GM12878 (cell line): Measurements from ENCODE around the gene NUP210. TPM values are rescaled to one million over a fixed set of nuclear protein-coding genes. Genes with fewer than 3 reads are reported as not detected.

Experiments used
- ATAC-seq: fragments of 200-7000 bp; cut with Tn5 transposase; 3 replicates; pipeline ENCODE4 v1.9.1; 2020; ENCODE audit warnings: mild to moderate bottlenecking, moderate library complexity
- BruUV-seq: library from RNA; stranded (reverse); fragments of 400-500 nt; replicated peaks from 2 replicates; lab custom pipeline; 2021; lab: Mats Ljungman, UMichigan
- CTCF ChIA-PET: fragments of 300-600 bp; sonication (Branson Sonifier 250); formaldehyde crosslinking; extraction: SDS; loops from one replicate; lab custom pipeline; 2021; ENCODE audit warnings: inconsistent platforms; lab: Yijun Ruan, JAX
- POLR2A ChIA-PET: fragments of 350-600 bp; formaldehyde crosslinking; extraction: SDS; loops from one replicate; lab custom pipeline; 2021; ENCODE audit warnings: inconsistent platforms; lab: Charles Lee
- RAD21 ChIA-PET: fragments of 300-600 bp; sonication (Branson Sonifier 250); formaldehyde crosslinking; loops from one replicate; lab custom pipeline; 2023; ENCODE audit warnings: antibody characterized with exemption; ENCODE audit not compliant: unreplicated experiment; lab: Charles Lee
- SMC1A ChIA-PET: fragments of 300-600 bp; sonication (Branson Sonifier 250); formaldehyde crosslinking; loops from one replicate; lab custom pipeline; 2023; ENCODE audit not compliant: unreplicated experiment, uncharacterized antibody; lab: Charles Lee
- DNase-seq: peaks from one replicate; pipeline ENCODE4 v3.0.0-alpha.2; 2011; ENCODE audit warnings: low read depth, low spot score
- FAIRE-seq: peaks from 3 replicates; lab custom pipeline; 2011; peaks lifted over from hg19 to GRCh38; lab: Jason Lieb, UNC
- H2AFZ ChIP-seq: 2 replicates; pipeline ENCODE4 v1.6.0; 2011; ENCODE audit warnings: low read depth, low read length, control low read depth; ENCODE audit not compliant: control insufficient read depth
- H3K27ac ChIP-seq: 2 replicates; pipeline ENCODE4 v1.5.1; 2011; ENCODE audit warnings: control low read depth; ENCODE audit not compliant: control insufficient read depth, insufficient read depth
- H3K27me3 ChIP-seq, 2 experiments: replicated peaks in 1 of 2; 2 replicates each; pipeline versions ENCODE4 v1.6.0 to v1.6.1; 2011; ENCODE audit warnings: low read length in 1 of 2; ENCODE audit not compliant: control insufficient read depth in 2 of 2, insufficient read depth in 2 of 2
- H3K36me3 ChIP-seq, 2 experiments: 2 replicates each; pipeline ENCODE4 v1.5.1; 2011; ENCODE audit warnings: low read length in 1 of 2; ENCODE audit not compliant: control insufficient read depth in 2 of 2, insufficient read depth in 2 of 2
- H3K4me1 ChIP-seq: 2 replicates; pipeline ENCODE4 v1.6.1; 2011; ENCODE audit warnings: mild to moderate bottlenecking, low read length, moderate library complexity, mixed read lengths; ENCODE audit not compliant: control insufficient read depth, insufficient read depth
- H3K4me2 ChIP-seq: 2 replicates; pipeline ENCODE4 v1.6.0; 2011; ENCODE audit warnings: control low read depth; ENCODE audit not compliant: control insufficient read depth, insufficient read depth
- H3K4me3 ChIP-seq: fragments of 200-600 bp; sonication (generic); 2 replicates; pipeline ENCODE4 v1.5.1; 2016
- H3K79me2 ChIP-seq: 2 replicates; pipeline ENCODE4 v1.6.0; 2011; ENCODE audit warnings: low read length; ENCODE audit not compliant: control insufficient read depth, insufficient read depth
- H3K9ac ChIP-seq: 2 replicates; pipeline ENCODE4 v1.8.0; 2011; ENCODE audit warnings: low read length, control low read depth, mixed read lengths; ENCODE audit not compliant: control insufficient read depth, insufficient read depth
- H3K9me3 ChIP-seq: replicated peaks from 3 replicates; pipeline ENCODE4 v1.5.1; 2011; ENCODE audit warnings: mild to moderate bottlenecking, low read length; ENCODE audit not compliant: control insufficient read depth, insufficient read depth
- H4K20me1 ChIP-seq: 2 replicates; pipeline ENCODE4 v1.6.0; 2011; ENCODE audit not compliant: control insufficient read depth, insufficient read depth
- BMI1 ChIP-seq: fragments of 450-650 bp; IDR thresholded peaks from 2 replicates; pipeline ENCODE4 v1.6.1; 2016; ENCODE audit warnings: mild to moderate bottlenecking, moderate library complexity, borderline replicate concordance
- CHD4 ChIP-seq: fragments of 200-600 bp; sonication (generic); IDR thresholded peaks from 2 replicates; pipeline ENCODE4 v1.6.1; 2016; ENCODE audit warnings: mild to moderate bottlenecking
- DPF2 ChIP-seq: fragments of 450-650 bp; IDR thresholded peaks from 2 replicates; pipeline ENCODE4 v1.6.1; 2017; ENCODE audit warnings: mild to moderate bottlenecking
- FOXM1 ChIP-seq: IDR thresholded peaks from 2 replicates; pipeline ENCODE4 v1.6.1; 2012; ENCODE audit warnings: low read depth, mild to moderate bottlenecking, inconsistent platforms, low read length, moderate library complexity
- GABPA ChIP-seq: IDR thresholded peaks from 2 replicates; pipeline ENCODE4 v1.6.1; 2014; ENCODE audit warnings: antibody characterized with exemption, low read depth, mild to moderate bottlenecking, inconsistent platforms
- HDGF ChIP-seq: fragments of 450-650 bp; IDR thresholded peaks from 2 replicates; pipeline ENCODE4 v1.6.1; 2016; ENCODE audit warnings: antibody characterized with exemption
- MTA2 ChIP-seq: fragments of 450-650 bp; IDR thresholded peaks from 2 replicates; pipeline ENCODE4 v1.6.1; 2016; ENCODE audit warnings: low read depth, mild to moderate bottlenecking, moderate library complexity
- NFXL1 ChIP-seq: fragments of 450-650 bp; IDR thresholded peaks from 2 replicates; pipeline ENCODE4 v1.6.1; 2017; ENCODE audit warnings: antibody characterized with exemption, mild to moderate bottlenecking, borderline replicate concordance
- NR2F1 ChIP-seq: fragments of 450-650 bp; conservative IDR thresholded peaks from 2 replicates; pipeline ENCODE4 v1.6.1; 2017; ENCODE audit warnings: mild to moderate bottlenecking
- POU2F2 ChIP-seq: IDR thresholded peaks from 3 replicates; pipeline ENCODE4 v1.6.1; 2011; ENCODE audit warnings: low read depth, mild to moderate bottlenecking, low read length, borderline replicate concordance
- PRDM15 ChIP-seq: fragments of 450-650 bp; formaldehyde crosslinking; IDR thresholded peaks from 2 replicates; pipeline ENCODE4 v1.4.0; 2020; ENCODE audit warnings: mild to moderate bottlenecking, moderate library complexity
- RUNX3 ChIP-seq: IDR thresholded peaks from 2 replicates; pipeline ENCODE4 v1.6.1; 2012; ENCODE audit warnings: low read length, inconsistent platforms
- SIN3A ChIP-seq: IDR thresholded peaks from 2 replicates; pipeline ENCODE4 v1.6.1; 2012; ENCODE audit warnings: low read depth, low read length, improper control_type of control experiment
- YBX1 ChIP-seq: fragments of 450-650 bp; IDR thresholded peaks from 2 replicates; pipeline ENCODE4 v1.6.1; 2016; ENCODE audit warnings: antibody characterized with exemption
- YY1 ChIP-seq: IDR thresholded peaks from 2 replicates; pipeline ENCODE4 v1.6.1; 2011; ENCODE audit warnings: low read depth, mild to moderate bottlenecking, low read length
- ZBTB33 ChIP-seq: fragments of 450-650 bp; IDR thresholded peaks from 2 replicates; pipeline ENCODE4 v1.6.1; 2017; ENCODE audit warnings: mild to moderate bottlenecking
- ZNF622 ChIP-seq: fragments of 450-650 bp; IDR thresholded peaks from 2 replicates; pipeline ENCODE4 v1.6.1; 2017; ENCODE audit warnings: mild to moderate bottlenecking, inconsistent platforms
- WGBS: methylation state at CpG from one replicate; pipeline ENCODE4 v1.1.6; 2016; ENCODE audit warnings: low lambda C conversion rate; ENCODE audit not compliant: insufficient replicate concordance, insufficient coverage; ENCODE audit errors: missing lambda C conversion rate; 5-methylcytosine and 5-hydroxymethylcytosine counted together
- in situ Hi-C: fragments of 300-500 bp; cut with MboI; formaldehyde crosslinking; loops from 9 replicates; pipeline ENCODE4 v1.14.3; 2018; ENCODE audit warnings: mixed read lengths
- intact Hi-C: fragments of 100-400 bp; cut with micrococcal nuclease; formaldehyde crosslinking; loops from one replicate; pipeline ENCODE4 v1.14.2; 2022; ENCODE audit not compliant: unreplicated experiment
- polyA plus RNA-seq, 11 experiments: library from polyadenylated mRNA; depleted of rRNA in 4 of 11; unstranded in 6 of 11; stranded (reverse) in 5 of 11; fragments of >200 nt; fragmentation: Nextera tagmentation in 4 of 11; fragmentation: Illumina TruSeq in 1 of 11; extraction: Ambion mirVana in 4 of 11; extraction: Trizol in 1 of 11; gene quantifications; 1 replicate in 1 of 11; 2 replicates in 10 of 11; pipeline versions ENCODE4 v1.2.1 to v1.2.3, GENCODE V29; 2011 to 2016; ENCODE audit warnings: inconsistent platforms in 2 of 11, missing spikeins in 2 of 11, low read depth in 1 of 11
- total RNA-seq, 4 experiments: library from RNA; depleted of rRNA in 3 of 4; stranded (reverse); fragments of >200 nt in 3 of 4; fragmentation: Illumina TruSeq in 1 of 4; extraction: Trizol in 1 of 4; gene quantifications; 2 replicates each; pipeline versions ENCODE4 v1.2.1 to v1.2.3, GENCODE V29; 2013 to 2021
- TF ChIP-seq, protein P1 (sequence below): IDR thresholded peaks from 2 replicates; pipeline ENCODE4 v1.6.1; 2011; ENCODE audit warnings: borderline replicate concordance, low read depth, mild to moderate bottlenecking, moderate library complexity, mixed read lengths, low read length; ENCODE audit not compliant: insufficient read depth; ENCODE audit errors: extremely low read length

The NUP210 gene
- total and polyA plus RNA-seq, 10 of the 15 experiments (the other 5 are each of a cell fraction or from before 2014, with no cell fraction given), result 2.9 to 150 (median 76.0) TPM

- H4K20me1 ChIP-seq, result no peaks in the 10 kb centered on the region
- peak; percentile 75 for ATAC-seq
- H3K79me2 ChIP-seq, result no peaks in the 10 kb centered on the region
- no peak overlapping the region for H3K27ac ChIP-seq
- H3K4me3 ChIP-seq, result no peak overlapping the region
- WGBS, result 31% methylated on average over 18 of the region's 18 CpGs
- DNase-seq, result no peak
- intact Hi-C loops, result no loop called here
- H2AFZ ChIP-seq, result no peak overlapping the region
- H3K4me1 ChIP-seq, result no peaks in the 10 kb centered on the region
- in situ Hi-C loops, result no loop called here
- H3K27me3 ChIP-seq, result no peaks in the 10 kb centered on the region
- POLR2A ChIA-PET, result interaction anchor here (0.5 to 0.6 kb wide), 2 partner anchors 19 to 45 kb away, joined by 3 to 4 read pairs; no protein-coding TSS in a partner anchor
- no TSS peak for BruUV-seq
- H3K4me2 ChIP-seq, result no peak overlapping the region
- RAD21 ChIA-PET, result no interaction called here
- no peaks in the 10 kb centered on the region for H3K9me3 ChIP-seq
- H3K36me3 ChIP-seq, result no peaks in the 10 kb centered on the region
- CTCF ChIA-PET, result no interaction called here
- FAIRE-seq, result no peak
- SMC1A ChIA-PET, result no interaction called here
- H3K9ac ChIP-seq, result no peak overlapping the region
- no peak for TF ChIP-seq NFXL1
- no peak for TF ChIP-seq BMI1
- TF ChIP-seq YBX1, result no peak
- TF ChIP-seq RUNX3, result no peak
- TF ChIP-seq NR2F1, result peak; percentile 72
- TF ChIP-seq ZBTB33, result no peak
- no peak for TF ChIP-seq HDGF
- TF ChIP-seq FOXM1, result no peak
- TF ChIP-seq ZNF622, result no peak
- TF ChIP-seq, protein P1, sequence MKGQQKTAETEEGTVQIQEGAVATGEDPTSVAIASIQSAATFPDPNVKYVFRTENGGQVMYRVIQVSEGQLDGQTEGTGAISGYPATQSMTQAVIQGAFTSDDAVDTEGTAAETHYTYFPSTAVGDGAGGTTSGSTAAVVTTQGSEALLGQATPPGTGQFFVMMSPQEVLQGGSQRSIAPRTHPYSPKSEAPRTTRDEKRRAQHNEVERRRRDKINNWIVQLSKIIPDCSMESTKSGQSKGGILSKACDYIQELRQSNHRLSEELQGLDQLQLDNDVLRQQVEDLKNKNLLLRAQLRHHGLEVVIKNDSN, result no peak
- peak; percentile 57; the same call in 1 of the 2 replicates for TF ChIP-seq DPF2
- no peak for TF ChIP-seq POU2F2
- TF ChIP-seq YY1, result no peak
- no peak for TF ChIP-seq CHD4
- no peak for TF ChIP-seq SIN3A
- no peak for TF ChIP-seq PRDM15 (CRISPR knock-in tag)
- 0 out of 2 replicates have a peak, but pooled peaks have one; percentile 15 for TF ChIP-seq MTA2
- no peak for TF ChIP-seq GABPA
Measured at GRCh38 chr3:13294442-13295351, 125.4 kb downstream of the NUP210 start.
